Measurements from ENCODE around the gene PDLIM7.

Gene PDLIM7

DNA sequence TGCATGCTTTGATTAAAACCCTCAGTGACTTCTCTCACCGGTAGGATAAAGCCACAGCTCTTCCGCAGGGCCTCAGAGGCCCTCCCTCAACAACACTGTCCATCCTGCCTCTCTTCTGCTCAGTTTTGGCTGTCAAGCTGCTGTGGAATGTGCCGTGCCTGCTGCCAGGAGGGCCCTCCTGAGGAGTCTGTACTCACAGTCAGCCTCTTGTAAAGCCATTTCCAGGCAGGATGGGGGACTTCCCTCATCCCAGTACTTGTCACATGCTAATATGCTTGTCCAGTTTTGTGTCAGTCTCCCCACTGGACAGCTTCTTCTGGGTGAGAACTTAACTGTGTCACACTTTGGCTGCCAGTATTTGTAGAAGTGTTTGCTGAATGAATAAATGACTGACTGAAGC, 33.2 kb upstream of the PDLIM7 start:
- Histone ChIP-seq H2AFZ (ENCODE audit: insufficient read depth, low read length, poor library complexity) (no peak overlapping the region), H4K12ac (ENCODE audit: low read depth, low read length) (no peak overlapping the region), H3K14ac (ENCODE audit: low read length) (no peak overlapping the region), H3K23ac (ENCODE audit: low read length) (no peak overlapping the region), H3K4me2 (ENCODE audit: low read length) (no peak overlapping the region), H2BK12ac (ENCODE audit: low read length) (no peak overlapping the region), H3K9ac (ENCODE audit: low read length) (no peak overlapping the region), H2AK5ac (ENCODE audit: low read length) (no peak overlapping the region), H4K8ac (ENCODE audit: low read depth, low read length) (no peak overlapping the region), H3K9me3 (ENCODE audit: insufficient read depth, low read depth, low read length) (no peaks in the 10 kb centered on the region), H3K4me3 (ENCODE audit: low read depth, low read length) (no peak overlapping the region), H3K36me3 (ENCODE audit: control insufficient read depth in 1 of 2, insufficient read depth in 2 of 2, low read length in 2 of 2) (peaks cover 76 to 78% of the 10 kb centered on the region in 2 experiments), H4K91ac (ENCODE audit: low read depth, low read length) (no peak overlapping the region), H2BK5ac (ENCODE audit: low read depth, low read length, poor library complexity) (no peak overlapping the region), H3K79me2 (ENCODE audit: control insufficient read depth, insufficient read depth, low read length, poor library complexity) (no peaks in the 10 kb centered on the region), H3K4ac (ENCODE audit: low read depth, low read length) (no peak overlapping the region), H2BK120ac (ENCODE audit: insufficient read depth, low read length, poor library complexity) (no peak overlapping the region), H3K4me1 (ENCODE audit: control insufficient read depth in 1 of 2, insufficient read depth in 2 of 2, low read length in 2 of 2) (no peaks in the 10 kb centered on the region), H3K27ac (ENCODE audit: low read depth, low read length) (no peak overlapping the region), H3K27me3 (ENCODE audit: insufficient read depth, low read length) (no peaks in the 10 kb centered on the region), H3K18ac (ENCODE audit: low read length) (no peak overlapping the region), H3K79me1 (ENCODE audit: low read length) (no peaks in the 10 kb centered on the region)
- WGBS (ENCODE audit: extremely low coverage, insufficient coverage, insufficient read length), result no CpG with 5 or more reads among the region's 3 CpGs
- no peak for DNase-seq

GRCh38 chr5:177529247-177530203, 32.1 kb upstream of the PDLIM7 start:
- H2AK5ac ChIP-seq (ENCODE audit: low read length), result no peak overlapping the region
- H3K23ac ChIP-seq (ENCODE audit: low read length), result no peak overlapping the region
- no peak overlapping the region for H3K14ac ChIP-seq (ENCODE audit: low read length)
- no peak overlapping the region for H2AFZ ChIP-seq (ENCODE audit: insufficient read depth, low read length, poor library complexity)
- H3K27ac ChIP-seq (ENCODE audit: low read depth, low read length), result no peak overlapping the region
- H3K9me3 ChIP-seq (ENCODE audit: insufficient read depth, low read depth, low read length), result no peaks in the 10 kb centered on the region
- no peaks in the 10 kb centered on the region for H3K27me3 ChIP-seq (ENCODE audit: insufficient read depth, low read length)
- no peak overlapping the region for H3K4me2 ChIP-seq (ENCODE audit: low read length)
- H2BK120ac ChIP-seq (ENCODE audit: insufficient read depth, low read length, poor library complexity), result no peak overlapping the region
- H3K4ac ChIP-seq (ENCODE audit: low read depth, low read length), result no peak overlapping the region
- no peak overlapping the region for H4K8ac ChIP-seq (ENCODE audit: low read depth, low read length)
- no peak overlapping the region for H3K9ac ChIP-seq (ENCODE audit: low read length)
- H4K91ac ChIP-seq (ENCODE audit: low read depth, low read length), result no peak overlapping the region
- H3K18ac ChIP-seq (ENCODE audit: low read length), result no peak overlapping the region
- no peaks in the 10 kb centered on the region for H3K79me1 ChIP-seq (ENCODE audit: low read length)
- no peak overlapping the region for H3K4me3 ChIP-seq (ENCODE audit: low read depth, low read length)
- no peak overlapping the region for H2BK12ac ChIP-seq (ENCODE audit: low read length)
- peaks cover 86 to 89% of the 10 kb centered on the region in 2 experiments for H3K36me3 ChIP-seq (ENCODE audit: control insufficient read depth in 1 of 2, insufficient read depth in 2 of 2, low read length in 2 of 2)
- no peaks in the 10 kb centered on the region for H3K79me2 ChIP-seq (ENCODE audit: control insufficient read depth, insufficient read depth, low read length, poor library complexity)
- H3K4me1 ChIP-seq (ENCODE audit: control insufficient read depth in 1 of 2, insufficient read depth in 2 of 2, low read length in 2 of 2), result no peaks in the 10 kb centered on the region
- WGBS (ENCODE audit: extremely low coverage, insufficient coverage, insufficient read length), result no CpG with 5 or more reads among the region's 12 CpGs
- no peak for DNase-seq
- H4K12ac ChIP-seq (ENCODE audit: low read depth, low read length), result no peak overlapping the region
- no peak overlapping the region for H2BK5ac ChIP-seq (ENCODE audit: low read depth, low read length, poor library complexity)

- Histone ChIP-seq H3K4ac (ENCODE audit: low read depth, low read length) (no peak overlapping the region), H2BK12ac (ENCODE audit: low read length) (no peak overlapping the region), H2AK5ac (ENCODE audit: low read length) (no peak overlapping the region), H2AFZ (ENCODE audit: insufficient read depth, low read length, poor library complexity) (no peak overlapping the region), H3K4me3 (ENCODE audit: low read depth, low read length) (no peak overlapping the region), H3K79me2 (ENCODE audit: control insufficient read depth, insufficient read depth, low read length, poor library complexity) (no peaks in the 10 kb centered on the region), H4K8ac (ENCODE audit: low read depth, low read length) (no peak overlapping the region), H2BK120ac (ENCODE audit: insufficient read depth, low read length, poor library complexity) (no peak overlapping the region), H3K18ac (ENCODE audit: low read length) (no peak overlapping the region), H3K79me1 (ENCODE audit: low read length) (no peaks in the 10 kb centered on the region), H3K23ac (ENCODE audit: low read length) (no peak overlapping the region), H3K4me1 (ENCODE audit: control insufficient read depth in 1 of 2, insufficient read depth in 2 of 2, low read length in 2 of 2) (no peaks in the 10 kb centered on the region), H3K9ac (ENCODE audit: low read length) (no peak overlapping the region), H2BK5ac (ENCODE audit: low read depth, low read length, poor library complexity) (no peak overlapping the region), H3K14ac (ENCODE audit: low read length) (no peak overlapping the region), H3K36me3 (ENCODE audit: control insufficient read depth in 1 of 2, insufficient read depth in 2 of 2, low read length in 2 of 2) (peaks cover 91 to 95% of the 10 kb centered on the region in 2 experiments), H3K27ac (ENCODE audit: low read depth, low read length) (no peak overlapping the region), H3K9me3 (ENCODE audit: insufficient read depth, low read depth, low read length) (peaks cover 3% of the 10 kb centered on the region), H4K91ac (ENCODE audit: low read depth, low read length) (no peak overlapping the region), H3K4me2 (ENCODE audit: low read length) (no peak overlapping the region), H3K27me3 (ENCODE audit: insufficient read depth, low read length) (no peaks in the 10 kb centered on the region), H4K12ac (ENCODE audit: low read depth, low read length) (no peak overlapping the region)
- DNase-seq, result no peak
- WGBS (ENCODE audit: extremely low coverage, insufficient coverage, insufficient read length), result no CpG with 5 or more reads among the region's 10 CpGs
Observed at GRCh38 chr5:177528631-177529030, 31.2 kb upstream of the PDLIM7 start.

GRCh38 chr5:177527595-177527994, 30.2 kb upstream of the PDLIM7 start:
- Histone ChIP-seq H3K36me3 (ENCODE audit: control insufficient read depth in 1 of 2, insufficient read depth in 2 of 2, low read length in 2 of 2) (peaks cover 90 to 91% of the 10 kb centered on the region in 2 experiments), H4K8ac (ENCODE audit: low read depth, low read length) (no peak overlapping the region), H3K4ac (ENCODE audit: low read depth, low read length) (no peak overlapping the region)

More at GRCh38 chr5:177527595-177527994, 30.2 kb upstream of the PDLIM7 start:
- WGBS (ENCODE audit: extremely low coverage, insufficient coverage, insufficient read length), result no CpG with 5 or more reads among the region's 8 CpGs
- no peak overlapping the region for H2BK12ac ChIP-seq (ENCODE audit: low read length)
- no peak overlapping the region for H3K14ac ChIP-seq (ENCODE audit: low read length)
- H3K9me3 ChIP-seq (ENCODE audit: insufficient read depth, low read depth, low read length), result peaks cover 3% of the 10 kb centered on the region
- H2BK120ac ChIP-seq (ENCODE audit: insufficient read depth, low read length, poor library complexity), result no peak overlapping the region
- H4K12ac ChIP-seq (ENCODE audit: low read depth, low read length), result no peak overlapping the region
- H3K23ac ChIP-seq (ENCODE audit: low read length), result no peak overlapping the region
- H3K4me1 ChIP-seq (ENCODE audit: control insufficient read depth in 1 of 2, insufficient read depth in 2 of 2, low read length in 2 of 2), result no peaks in the 10 kb centered on the region
- no peak overlapping the region for H3K4me2 ChIP-seq (ENCODE audit: low read length)
- H4K91ac ChIP-seq (ENCODE audit: low read depth, low read length), result no peak overlapping the region
- H2AFZ ChIP-seq (ENCODE audit: insufficient read depth, low read length, poor library complexity), result no peak overlapping the region
- H3K9ac ChIP-seq (ENCODE audit: low read length), result no peak overlapping the region
- no peaks in the 10 kb centered on the region for H3K79me1 ChIP-seq (ENCODE audit: low read length)
- H2BK5ac ChIP-seq (ENCODE audit: low read depth, low read length, poor library complexity), result no peak overlapping the region
- no peaks in the 10 kb centered on the region for H3K79me2 ChIP-seq (ENCODE audit: control insufficient read depth, insufficient read depth, low read length, poor library complexity)
- no peak overlapping the region for H3K4me3 ChIP-seq (ENCODE audit: low read depth, low read length)
- H3K27ac ChIP-seq (ENCODE audit: low read depth, low read length), result no peak overlapping the region
- DNase-seq, result no peak
- H3K18ac ChIP-seq (ENCODE audit: low read length), result no peak overlapping the region
- H3K27me3 ChIP-seq (ENCODE audit: insufficient read depth, low read length), result no peaks in the 10 kb centered on the region
- H2AK5ac ChIP-seq (ENCODE audit: low read length), result no peak overlapping the region

All from trophoblast cell (in vitro differentiated cells and primary cell).